ENCODE measurements around the gene OPRM1.

GRCh38 chr6:154251116-154251515 is 212.1 kb downstream of the OPRM1 start:
- TF ChIP-seq CTCF (IDR thresholded peaks at IDR 0.05) (no peak), EP300 (IDR thresholded peaks at IDR 0.05) (no peak)
